Activated CD4-positive, CD25-positive, alpha-beta regulatory T cell (primary cell): ENCODE data around the gene EDEM1.
"Not testable (repeated sequence)": the region's sequence is repeated elsewhere in the genome, so short reads cannot be mapped to it uniquely, and the experiment has no call there.

Source experiments
- DNase-seq, 4 experiments: peaks; one replicate each; lab custom pipeline; 2025; lab: John Stamatoyannopoulos, UW

Gene EDEM1

DNA sequence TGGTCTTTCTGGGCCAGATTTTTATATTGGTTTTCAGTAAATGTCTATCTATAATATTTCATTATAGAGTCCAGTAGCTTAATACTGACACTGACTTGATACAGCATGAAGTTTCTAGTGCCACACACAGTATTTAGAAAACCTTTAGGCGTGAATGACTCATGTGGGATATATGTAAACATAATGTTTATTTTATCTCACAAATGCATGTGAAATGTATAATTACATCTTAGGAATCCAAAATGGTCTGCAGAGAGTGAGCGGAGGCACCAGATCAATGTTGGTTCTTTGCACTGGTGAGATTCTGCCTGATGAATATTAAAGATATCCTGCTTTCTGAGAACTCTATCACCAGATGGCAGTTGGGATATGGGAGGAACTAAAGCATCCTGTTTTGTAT lies 8.5 kb upstream of the EDEM1 start:
- DNase-seq: not testable (repeated sequence)

DNA sequence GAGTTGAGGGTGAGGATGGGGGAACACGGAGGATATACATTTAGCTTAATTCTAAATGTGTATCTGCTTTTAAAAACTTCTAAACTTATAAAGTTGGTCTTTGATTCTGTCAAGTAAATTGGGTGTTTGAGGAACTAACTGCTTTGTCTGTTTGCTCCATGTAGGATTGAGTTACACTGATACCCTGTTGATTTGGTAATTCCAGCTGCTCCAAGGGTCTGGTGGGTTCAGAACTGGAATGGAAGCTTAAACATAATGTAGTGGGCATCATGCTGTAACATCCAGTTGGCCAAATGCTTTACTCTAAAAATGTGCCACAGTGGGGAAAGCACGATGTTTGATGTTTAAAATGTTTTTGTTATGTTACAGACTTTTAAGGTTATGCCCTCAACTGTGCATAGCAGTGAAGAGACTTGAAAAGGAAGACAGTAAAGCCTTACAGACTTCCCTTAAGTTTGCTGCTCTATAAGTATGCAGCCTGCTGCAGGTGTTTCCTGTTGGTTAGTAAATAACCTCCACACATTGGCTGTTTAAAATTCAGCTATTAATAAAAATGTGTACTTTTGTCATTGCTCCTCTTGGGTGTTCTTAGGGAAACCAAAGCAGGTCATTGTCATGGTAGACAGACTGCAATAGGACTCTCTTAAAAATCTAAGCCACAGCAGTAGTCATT lies 5.9 kb upstream of the EDEM1 start:
- DNase-seq: no peak

DNA sequence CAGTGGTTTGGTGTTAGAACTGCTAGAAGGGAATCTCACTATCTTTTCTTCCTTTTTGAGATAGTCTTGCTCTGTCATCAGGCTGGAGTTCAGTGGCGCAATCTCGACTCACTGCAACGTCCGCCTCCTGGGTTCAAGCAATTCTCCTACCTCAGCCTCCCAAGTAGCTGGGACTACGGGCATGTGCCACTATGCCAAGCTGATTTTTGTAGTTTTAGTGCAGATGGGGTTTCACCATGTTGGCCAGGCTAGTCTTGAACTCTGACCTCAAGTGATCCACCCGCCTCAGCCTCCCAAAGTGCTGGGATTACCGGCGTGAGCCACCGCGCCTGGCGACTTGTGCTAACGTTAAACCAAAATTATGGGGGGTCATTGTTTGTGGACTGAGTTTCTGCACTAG lies 3.8 kb upstream of the EDEM1 start:
- DNase-seq: not testable (repeated sequence)

DNA sequence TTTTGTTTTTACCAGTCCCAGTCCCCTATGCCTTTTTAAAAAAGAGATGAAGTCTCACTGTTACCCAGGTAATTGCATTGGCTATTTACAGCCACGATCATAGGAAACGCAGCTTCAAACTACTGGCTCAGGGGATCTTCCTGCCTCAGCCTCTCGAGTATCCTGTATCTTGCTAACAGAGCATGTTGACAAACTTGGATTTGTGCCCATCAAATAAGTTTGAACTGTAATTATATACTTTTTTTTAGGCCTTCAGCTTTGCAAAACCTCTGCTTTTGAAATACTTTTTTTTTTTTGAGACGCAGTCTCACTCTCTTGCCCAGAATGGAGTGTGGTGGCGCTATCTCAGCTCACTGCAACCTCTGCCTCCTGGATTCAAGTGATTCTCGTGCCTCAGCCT lies 3.0 kb upstream of the EDEM1 start:
- DNase-seq: no peak

DNA sequence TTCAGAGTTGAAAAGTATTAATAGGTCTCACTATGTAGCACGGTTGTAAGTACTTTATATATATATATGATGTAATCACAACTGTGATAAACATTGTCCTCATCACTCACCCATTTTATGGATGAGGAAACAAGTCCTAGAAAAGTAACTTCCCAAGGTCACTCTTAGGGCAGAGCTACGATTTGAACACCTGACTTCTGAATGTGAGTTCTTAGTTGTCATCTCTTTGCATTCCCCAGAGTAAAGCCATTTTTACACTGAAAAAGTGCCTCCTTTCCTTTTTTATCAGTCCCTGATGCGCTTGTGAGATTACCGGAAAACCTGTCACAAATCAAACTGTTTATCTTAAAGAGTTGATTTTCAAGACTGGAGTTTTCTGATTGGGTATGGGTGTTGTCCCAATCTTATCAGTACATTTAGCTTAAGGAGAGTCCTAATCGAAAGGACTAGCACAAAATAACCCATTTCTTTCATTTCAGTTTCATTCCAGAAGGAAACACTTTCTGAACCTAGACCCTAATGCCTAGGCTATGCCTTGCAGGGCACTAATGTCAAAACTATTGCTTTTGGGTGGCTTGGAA lies 2.3 kb upstream of the EDEM1 start:
- no peak for DNase-seq

DNA sequence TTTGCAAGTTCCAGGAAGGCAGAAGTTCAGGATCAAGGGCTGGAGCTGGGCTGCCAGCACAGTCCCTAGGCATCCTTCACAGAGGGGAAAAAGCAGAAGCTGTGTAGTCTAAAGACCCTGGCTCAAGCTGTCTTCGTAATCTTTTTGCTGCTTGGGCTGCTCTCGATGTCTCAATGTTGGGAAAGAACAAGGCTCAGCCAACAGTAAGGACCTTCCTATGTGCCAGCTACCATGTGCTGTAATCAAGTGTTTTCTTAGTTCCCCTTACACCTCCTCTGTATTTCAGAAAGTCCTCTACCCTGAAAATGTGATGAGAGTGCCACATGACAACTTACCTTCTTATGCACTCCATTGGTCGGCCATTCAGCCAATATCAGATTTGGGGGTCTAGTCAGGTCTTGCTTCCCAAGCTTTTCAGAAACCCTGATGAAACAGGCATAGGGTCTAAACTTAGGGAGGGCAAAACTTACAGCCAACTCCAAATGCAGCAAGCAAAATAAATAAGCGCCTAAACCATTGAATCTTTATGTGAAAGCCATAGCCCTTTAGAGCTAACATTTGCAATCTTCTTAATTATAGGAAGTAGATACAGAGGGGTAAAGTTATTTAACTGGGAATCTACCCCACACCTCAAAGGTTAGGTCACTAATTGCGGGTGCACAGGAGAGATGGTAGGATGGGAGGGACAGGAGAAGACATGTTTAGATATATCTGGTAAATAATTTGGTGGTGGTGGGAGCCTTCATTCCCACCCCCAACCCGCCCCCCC lies 1.2 kb upstream of the EDEM1 start:
- no peak for DNase-seq

DNA sequence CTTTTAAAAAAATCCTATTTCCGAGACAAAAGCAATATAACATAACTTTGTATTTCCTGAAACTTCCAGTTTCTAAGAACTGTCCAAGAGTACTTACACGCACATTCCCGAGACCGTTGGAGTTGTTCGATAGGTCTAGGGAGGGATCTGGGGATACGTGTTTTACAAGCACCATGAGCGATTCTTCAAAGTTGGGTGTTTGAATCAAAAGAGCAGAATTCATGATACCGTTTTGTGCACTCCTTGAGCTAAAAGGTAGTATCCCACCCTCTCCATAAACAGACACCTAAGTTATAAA lies 700 bp upstream of the EDEM1 start:
- no peak for DNase-seq

DNA sequence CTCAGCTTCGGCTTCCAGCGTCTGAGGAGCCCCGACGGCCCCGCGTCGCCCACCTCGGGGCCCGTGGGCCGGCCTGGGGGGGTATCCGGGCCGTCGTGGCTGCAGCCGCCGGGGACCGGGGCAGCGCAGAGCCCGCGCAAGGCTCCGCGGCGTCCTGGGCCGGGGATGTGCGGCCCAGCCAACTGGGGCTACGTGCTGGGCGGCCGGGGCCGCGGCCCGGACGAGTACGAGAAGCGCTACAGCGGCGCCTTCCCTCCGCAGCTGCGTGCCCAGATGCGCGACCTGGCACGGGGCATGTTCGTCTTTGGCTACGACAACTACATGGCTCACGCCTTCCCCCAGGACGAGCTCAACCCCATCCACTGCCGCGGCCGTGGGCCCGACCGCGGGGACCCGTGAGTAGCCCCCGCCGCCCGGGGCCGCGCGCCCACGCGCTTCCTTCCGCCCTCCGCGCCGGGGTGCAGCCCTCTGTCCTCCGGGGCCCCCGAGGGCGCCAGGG lies 462 bp downstream of the EDEM1 start:
- peak; percentile 24 to 50 (median 35) for DNase-seq

DNA sequence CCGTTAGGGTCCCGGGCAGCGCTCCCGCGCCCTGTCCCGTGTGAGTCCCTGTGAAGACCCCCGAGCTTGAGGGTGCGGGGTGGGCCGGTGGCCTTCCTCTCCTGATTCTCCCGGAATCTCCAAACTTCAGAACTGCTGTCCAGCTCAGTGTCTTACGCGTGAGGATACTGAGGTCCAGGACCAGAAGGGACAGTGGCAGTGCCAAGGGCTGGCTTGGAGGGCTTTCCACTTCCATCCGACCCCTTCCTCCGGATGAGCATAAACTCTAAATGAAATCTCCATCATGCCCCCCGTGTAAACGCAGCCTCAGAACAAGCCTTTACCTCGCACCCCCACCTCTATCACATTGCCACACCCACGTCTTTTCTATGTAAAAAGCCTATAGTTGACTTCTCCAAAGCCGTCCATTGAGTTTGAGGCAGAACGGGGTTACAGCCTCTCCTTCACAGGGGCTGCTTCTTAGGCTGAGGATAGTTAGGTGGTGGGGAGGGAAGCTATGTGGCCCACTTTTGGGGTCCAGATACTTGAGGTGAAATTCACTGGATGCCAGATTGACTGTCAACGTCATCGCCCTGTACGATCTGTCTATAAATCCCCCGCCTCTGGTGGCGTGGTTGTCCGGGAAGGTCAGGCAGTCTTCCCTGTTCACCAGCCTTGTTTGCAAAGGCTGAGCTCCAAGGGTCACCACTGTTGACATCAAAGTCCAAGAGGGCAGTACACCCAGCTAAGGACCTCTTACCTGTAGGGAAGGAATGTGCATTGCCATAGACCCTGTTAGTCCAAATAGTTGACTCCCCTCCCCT lies 1.1 kb downstream of the EDEM1 start:
- peak in 2 of 4 experiments; percentile 17 to 24 for DNase-seq

DNA sequence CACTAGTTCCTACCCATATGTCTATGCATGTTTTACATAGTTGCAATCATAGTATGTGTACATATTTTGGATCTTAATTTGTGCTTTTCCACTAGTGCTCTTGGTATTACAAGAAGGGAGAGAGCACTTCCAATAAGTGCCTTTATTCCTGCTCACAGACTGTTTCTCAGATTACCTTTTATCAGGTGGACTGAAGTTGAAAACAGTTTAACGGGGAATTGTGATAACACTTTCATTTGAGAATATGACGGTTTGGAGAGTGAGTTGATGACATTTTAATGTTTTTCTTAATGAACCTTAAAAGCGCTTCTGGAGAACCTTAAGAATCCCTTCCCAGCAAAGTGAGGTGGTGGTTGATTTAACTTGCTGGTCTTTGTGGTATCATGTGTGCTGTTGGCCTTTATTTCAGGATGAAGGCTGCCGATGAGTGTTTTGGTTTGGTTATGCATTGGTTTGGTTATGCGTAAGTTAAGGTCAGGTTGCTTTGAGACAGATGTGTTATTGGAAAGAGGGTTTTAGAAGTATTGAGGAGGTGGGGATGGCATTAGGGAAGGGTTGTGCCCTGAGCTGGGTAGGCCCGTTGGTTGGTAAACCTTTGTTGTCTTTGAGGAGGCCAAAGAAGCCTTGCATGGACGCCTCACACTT lies 2.8 kb downstream of the EDEM1 start:
- no peak for DNase-seq

DNA sequence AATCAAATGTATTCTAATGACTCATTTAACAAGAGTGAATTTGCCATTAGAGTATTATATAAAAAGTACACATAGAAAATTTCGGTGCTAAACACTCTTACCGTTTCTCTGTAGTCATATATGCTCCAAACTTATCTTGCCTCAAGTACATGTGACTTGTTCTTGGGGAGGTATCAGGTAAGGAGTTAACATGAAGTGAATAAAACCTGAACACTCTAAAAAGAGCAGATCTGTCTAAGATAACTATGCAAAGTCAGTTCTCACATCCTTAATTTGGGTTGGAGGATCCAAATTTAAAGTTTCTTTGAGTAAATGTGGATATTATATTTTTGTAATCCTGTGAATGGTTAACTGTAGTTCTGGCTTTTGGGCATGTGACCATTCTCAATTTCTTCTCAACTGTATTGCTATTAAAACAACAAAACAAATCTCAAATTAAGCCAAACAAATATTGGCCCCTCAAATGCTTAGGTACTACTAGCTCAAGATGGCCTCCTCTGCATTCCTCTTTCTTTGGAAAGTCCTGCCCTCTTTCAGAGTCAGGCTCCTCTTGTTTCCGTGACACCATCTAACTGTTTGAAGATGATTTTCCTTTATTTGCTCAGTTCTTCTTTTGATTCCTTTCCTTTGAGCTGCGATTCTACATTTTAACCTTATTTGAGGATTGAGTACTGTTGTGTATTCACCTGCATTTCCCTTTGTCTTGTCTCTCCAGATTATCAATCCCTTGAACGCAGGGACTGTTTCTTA lies 4.2 kb downstream of the EDEM1 start:
- DNase-seq: no peak

DNA sequence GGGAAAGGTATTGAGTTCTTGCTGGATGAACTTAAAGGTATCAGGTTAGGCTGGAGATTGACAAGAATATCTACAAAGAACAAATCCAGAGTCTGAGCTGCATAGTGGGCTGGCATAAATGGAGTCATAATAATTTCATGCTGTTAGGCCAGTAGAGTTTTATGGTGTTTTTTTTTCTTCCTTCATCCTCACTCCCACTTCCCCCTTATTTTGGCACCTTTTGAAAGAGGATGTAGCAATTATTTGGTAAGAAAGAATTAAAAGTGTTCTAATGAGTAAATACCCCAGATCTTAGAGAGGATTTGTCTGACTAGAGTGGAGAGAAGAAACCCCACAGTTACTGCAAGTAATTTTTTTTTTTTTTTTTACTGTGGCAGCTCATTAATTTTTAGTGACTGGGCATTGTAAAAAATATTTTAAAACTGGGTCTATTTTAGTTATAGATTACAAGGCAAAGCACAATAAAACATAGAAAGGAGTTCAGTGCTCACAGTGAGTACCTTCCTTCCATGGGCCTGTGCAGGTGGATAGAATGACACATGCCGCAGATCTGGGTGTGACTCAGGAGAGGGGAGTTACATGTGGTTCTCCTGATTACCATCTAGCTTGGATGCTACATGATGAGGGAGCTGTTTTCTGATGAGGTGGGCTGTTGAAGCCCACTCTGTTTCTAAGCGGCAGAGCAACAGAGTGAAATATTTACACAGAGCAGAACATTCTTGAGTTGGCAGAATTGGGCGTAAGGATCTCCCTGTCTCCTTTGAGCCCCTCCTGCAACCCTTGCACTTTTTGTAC lies 5.3 kb downstream of the EDEM1 start:
- no peak for DNase-seq

DNA sequence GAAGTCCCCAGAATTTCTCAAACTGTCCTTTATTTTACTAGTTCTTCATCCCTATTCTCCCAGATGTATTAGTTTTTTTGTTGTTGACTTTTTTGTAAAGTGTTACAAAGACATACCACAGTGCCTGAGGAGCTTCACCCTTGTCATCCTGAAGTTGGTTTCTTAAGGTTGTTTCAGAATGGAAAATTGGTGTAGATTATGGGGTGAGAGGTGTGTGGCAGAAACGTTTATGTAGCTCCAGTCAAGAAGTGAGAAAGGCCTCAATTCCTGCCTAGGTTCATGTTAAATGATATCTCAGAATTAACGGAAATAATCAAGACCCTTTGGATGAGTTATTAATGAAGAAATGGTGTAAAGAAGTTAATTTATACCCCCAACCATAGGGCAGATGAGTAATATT lies 6.8 kb downstream of the EDEM1 start:
- DNase-seq: no peak

DNA sequence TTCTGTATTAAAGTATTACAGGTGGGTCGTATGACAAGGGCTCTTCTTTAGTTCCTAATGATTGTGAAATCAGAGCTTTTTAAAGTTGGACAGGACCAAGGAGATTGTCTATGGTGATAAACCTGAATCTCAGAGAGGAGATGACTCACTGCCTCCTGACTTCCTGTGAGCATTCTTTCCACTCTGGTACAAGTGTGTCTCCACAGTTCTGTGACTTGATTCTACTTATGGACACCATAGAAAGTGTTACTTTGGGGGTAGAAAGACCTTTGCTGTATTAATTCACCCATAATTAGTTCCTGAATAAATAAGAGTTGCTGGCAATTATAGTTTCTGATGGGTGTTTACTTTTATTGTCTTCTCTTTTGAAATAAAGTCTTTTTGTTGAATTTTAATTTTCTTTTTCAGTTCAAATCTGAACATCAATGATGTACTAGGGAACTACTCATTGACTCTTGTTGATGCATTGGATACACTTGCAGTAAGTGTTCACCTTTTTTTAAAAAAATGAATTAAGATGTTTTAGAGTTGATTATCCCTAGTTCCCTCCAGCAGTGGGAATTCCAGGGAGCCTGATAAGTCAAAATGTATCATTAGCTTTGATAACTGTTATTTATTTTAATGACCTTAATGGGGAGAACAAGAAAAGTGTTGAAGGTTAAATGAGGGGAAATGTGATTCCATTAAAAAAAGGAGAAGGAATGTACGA lies 7.4 kb downstream of the EDEM1 start:
- DNase-seq: no peak

DNA sequence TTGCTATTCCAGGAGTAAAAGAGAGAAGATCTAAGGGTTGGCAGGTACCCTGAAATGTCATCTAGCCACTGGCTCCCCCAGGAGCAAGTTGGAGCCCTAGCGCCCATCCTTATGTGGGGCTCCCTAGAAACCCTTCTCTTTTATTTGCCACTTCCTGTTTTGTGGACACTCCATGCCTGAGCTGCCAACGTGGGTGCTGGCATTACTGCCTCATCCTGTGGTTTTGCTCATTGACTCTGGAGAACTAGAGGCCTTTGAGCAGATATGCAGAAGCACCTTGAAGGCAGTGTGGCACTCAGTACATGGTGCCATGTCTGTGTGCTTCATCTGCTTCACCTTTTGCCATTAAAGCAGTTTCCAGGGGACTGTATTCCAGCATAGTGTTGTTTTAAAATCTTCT lies 8.1 kb downstream of the EDEM1 start:
- peak in 1 of 4 experiments; percentile 4 for DNase-seq

DNA sequence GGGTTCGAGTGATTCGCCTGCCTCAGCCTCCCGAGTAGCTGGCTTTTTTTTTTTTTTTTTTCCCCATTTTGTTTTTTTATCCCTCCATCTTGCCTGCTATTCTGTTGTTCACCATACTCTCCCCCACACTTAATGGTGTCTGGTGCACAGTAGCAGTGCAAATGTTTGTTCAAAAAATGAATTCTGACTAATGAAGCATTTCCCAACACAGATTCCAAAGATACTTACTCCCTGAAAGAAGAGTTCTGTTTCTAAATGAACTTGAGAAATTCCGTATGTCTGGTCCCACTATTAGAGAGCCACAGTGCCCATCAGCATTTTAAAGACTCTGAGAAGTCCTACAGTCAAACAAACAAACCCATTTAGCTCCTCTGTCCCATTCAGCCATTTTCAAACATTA lies 9.5 kb downstream of the EDEM1 start:
- no peak for DNase-seq

DNA sequence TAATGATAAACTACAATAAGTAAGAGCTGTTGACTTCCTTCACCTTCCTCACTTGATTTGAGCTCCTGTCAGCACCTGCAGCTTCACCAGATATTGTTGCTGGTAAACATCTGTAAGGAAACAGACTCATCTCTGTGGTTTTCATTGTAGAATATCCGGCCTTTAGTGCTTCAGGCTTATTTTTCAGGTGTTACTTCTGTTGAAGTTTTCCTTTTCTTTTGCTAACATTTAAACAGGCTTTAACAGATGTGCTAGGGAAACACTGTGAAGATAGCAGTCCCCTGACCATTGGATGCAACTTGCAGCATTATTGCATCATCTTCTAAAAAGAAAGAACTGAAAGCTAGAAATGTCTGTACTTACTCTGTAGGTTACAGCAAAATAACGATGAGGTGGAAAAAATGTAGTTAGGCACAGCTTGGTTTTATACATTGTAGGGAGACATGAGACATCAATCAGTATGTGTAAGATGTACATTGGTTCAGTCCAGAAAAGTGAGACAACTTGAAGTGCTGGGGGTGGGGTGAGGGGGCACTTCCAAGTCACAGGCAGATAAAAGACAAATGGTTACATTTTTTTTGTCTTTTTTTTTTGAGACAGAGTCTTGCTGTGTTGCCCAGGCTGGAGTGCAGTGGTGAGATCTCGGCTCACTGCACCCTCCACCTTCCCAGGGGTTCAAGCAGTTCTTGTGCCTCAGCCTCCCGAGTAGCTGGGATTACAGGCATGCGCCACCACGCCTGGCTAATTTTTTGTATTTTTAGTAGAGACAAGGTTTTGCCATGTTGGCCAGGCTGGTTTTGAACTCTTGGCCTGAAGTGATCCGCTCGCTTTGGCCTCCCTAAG lies 10.2 kb downstream of the EDEM1 start:
- DNase-seq: peak in 1 of 4 experiments; percentile 3

DNA sequence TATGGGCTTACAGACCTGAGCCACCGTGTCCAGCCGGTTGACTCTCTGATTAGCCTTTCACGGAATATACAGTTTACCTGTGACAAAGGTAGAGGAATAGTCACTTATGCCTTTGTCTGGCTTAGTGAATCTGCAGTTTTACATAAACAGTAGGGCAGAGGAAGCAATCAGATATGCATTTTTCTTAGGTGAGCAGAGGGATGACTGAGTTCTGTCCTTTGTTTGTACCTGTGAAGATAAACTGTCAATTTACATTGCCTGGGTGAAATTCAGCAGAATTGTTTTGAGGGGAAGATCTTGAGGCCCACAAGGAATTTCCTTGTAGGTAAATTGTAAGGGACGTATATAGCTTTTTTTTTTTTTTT lies 10.8 kb downstream of the EDEM1 start:
- no peak for DNase-seq
